HCT116 (cell line): ENCODE results near the gene PCID2. TPM values are rescaled to one million over a fixed set of nuclear protein-coding genes. Genes with fewer than 3 reads are reported as not detected.

Experiments
- ATAC-seq: fragments of 200-7000 bp; cut with Tn5 transposase; 2 replicates; pipeline ENCODE4 v1.9.1; 2020; ENCODE audit warnings: mild to moderate bottlenecking, moderate library complexity
- BruUV-seq: library from RNA; stranded (reverse); fragments of 400-500 nt; replicated peaks from 2 replicates; lab custom pipeline; 2021; lab: Mats Ljungman, UMichigan
- CTCF ChIA-PET: fragments of 300-600 bp; sonication (Branson Sonifier 250); formaldehyde crosslinking; loops from one replicate; lab custom pipeline; 2021; ENCODE audit warnings: antibody characterized with exemption; lab: Charles Lee
- POLR2A ChIA-PET: fragments of 300-600, 350-600 bp; sonication (Branson Sonifier 250); formaldehyde crosslinking; loops from one replicate; lab custom pipeline; 2021; ENCODE audit warnings: antibody characterized with exemption; lab: Charles Lee
- RAD21 ChIA-PET, 2 experiments: fragments of 300-600 bp; sonication (Branson Sonifier 250); formaldehyde crosslinking; loops; one replicate each; lab custom pipeline; 2023; ENCODE audit warnings: low total read pairs in 2 of 2; ENCODE audit not compliant: uncharacterized antibody in 2 of 2, unreplicated experiment in 2 of 2, low non-redundant PET in 1 of 2; lab: Charles Lee
- DNase-seq: peaks from one replicate; pipeline ENCODE4 v3.0.0-alpha.2; 2010; ENCODE audit warnings: low read depth, low spot score
- H2AFZ ChIP-seq: fragments of 200-600 bp; shearing (Covaris generic), sonication (generic); 2 replicates; pipeline ENCODE4 v1.6.1; 2017; ENCODE audit warnings: low read depth, mixed run types, mixed read lengths, antibody characterized with exemption, low read length; ENCODE audit not compliant: poor library complexity, severe bottlenecking
- H3K27ac ChIP-seq: 2 replicates; pipeline ENCODE4 v1.5.1; 2012; ENCODE audit warnings: low read depth, low read length
- H3K27me3 ChIP-seq: fragments of 200-600 bp; sonication (generic); 2 replicates; pipeline ENCODE4 v1.6.1; 2016; ENCODE audit warnings: mixed run types, low read length, mixed read lengths; ENCODE audit not compliant: insufficient read depth
- H3K36me3 ChIP-seq, 2 experiments: fragments of 200-500 bp in 1 of 2; fragments of 200-600 bp in 1 of 2; sonication (Bioruptor generic) in 1 of 2; sonication (generic) in 1 of 2; 2 replicates each; pipeline versions ENCODE4 v1.5.1 to v1.6.1; 2014 to 2016; ENCODE audit warnings: low read length in 2 of 2, inconsistent platforms in 1 of 2, mixed read lengths in 1 of 2, mixed run types in 1 of 2; ENCODE audit not compliant: insufficient read depth in 2 of 2, control insufficient read depth in 1 of 2
- H3K4me1 ChIP-seq, 2 experiments: fragments of 200-600 bp in 1 of 2; sonication (generic) in 1 of 2; 2 replicates each; pipeline versions ENCODE4 v1.5.1 to v1.6.1; 2012 to 2017; ENCODE audit warnings: low read length in 2 of 2, inconsistent platforms in 1 of 2, mild to moderate bottlenecking in 1 of 2, mixed read lengths in 1 of 2, mixed run types in 1 of 2, moderate library complexity in 1 of 2; ENCODE audit not compliant: insufficient read depth in 2 of 2, control insufficient read depth in 1 of 2
- H3K4me2 ChIP-seq: fragments of 200-600 bp; sonication (generic); 2 replicates; pipeline ENCODE4 v1.6.1; 2017; ENCODE audit warnings: mixed run types, low read length, mixed read lengths
- H3K4me3 ChIP-seq, 2 experiments: fragments of 200-600 bp in 1 of 2; sonication (generic) in 1 of 2; replicated peaks in 1 of 2; 2 replicates each; pipeline ENCODE4 v1.5.1; 2011 to 2016; ENCODE audit warnings: low read length in 2 of 2, control low read depth in 1 of 2, low read depth in 1 of 2, mild to moderate bottlenecking in 1 of 2, mixed read lengths in 1 of 2, mixed run types in 1 of 2
- H3K79me2 ChIP-seq: fragments of 200-600 bp; sonication (generic); 2 replicates; pipeline ENCODE4 v1.6.1; 2017; ENCODE audit warnings: mild to moderate bottlenecking, mixed run types, low read length, moderate library complexity, mixed read lengths; ENCODE audit not compliant: insufficient read depth
- H3K9ac ChIP-seq: fragments of 200-600 bp; sonication (generic); 2 replicates; pipeline ENCODE4 v1.6.1; 2016; ENCODE audit warnings: low read length, mixed read lengths
- H3K9me2 ChIP-seq: fragments of 200-600 bp; sonication (generic), shearing (Covaris generic); 2 replicates; pipeline ENCODE4 v1.6.1; 2017; ENCODE audit warnings: mixed run types, mild to moderate bottlenecking, moderate library complexity; ENCODE audit not compliant: insufficient read depth
- H3K9me3 ChIP-seq, 2 experiments: fragments of 200-500 bp in 1 of 2; fragments of 200-600 bp in 1 of 2; sonication (Bioruptor generic) in 1 of 2; sonication (generic) in 1 of 2; 2 replicates each; pipeline ENCODE4 v1.6.1; 2014 to 2017; ENCODE audit warnings: low read length in 2 of 2, mixed read lengths in 2 of 2, inconsistent platforms in 1 of 2, low read depth in 1 of 2, mild to moderate bottlenecking in 1 of 2, mixed run types in 1 of 2, moderate library complexity in 1 of 2; ENCODE audit not compliant: control insufficient read depth in 1 of 2, insufficient read depth in 1 of 2
- H4K20me1 ChIP-seq: fragments of 200-600 bp; sonication (generic), shearing (Covaris generic); 2 replicates; pipeline ENCODE4 v1.6.1; 2017; ENCODE audit warnings: mixed run types, mild to moderate bottlenecking, moderate library complexity; ENCODE audit not compliant: insufficient read depth
- CBX3 ChIP-seq: IDR thresholded peaks from 2 replicates; pipeline ENCODE4 v1.6.1; 2012; ENCODE audit warnings: low read depth
- CEBPB ChIP-seq: IDR thresholded peaks from 2 replicates; pipeline ENCODE4 v1.6.1; 2012; ENCODE audit warnings: low read depth
- EGR1 ChIP-seq: IDR thresholded peaks from 2 replicates; pipeline ENCODE4 v1.6.1; 2012; ENCODE audit warnings: low read depth
- FOSL1 ChIP-seq: IDR thresholded peaks from 2 replicates; pipeline ENCODE4 v1.6.1; 2012; ENCODE audit warnings: low read depth
- JUND ChIP-seq: IDR thresholded peaks from 2 replicates; pipeline ENCODE4 v1.6.1; 2012
- POLR2AphosphoS5 ChIP-seq: IDR thresholded peaks from 2 replicates; pipeline ENCODE4 v1.6.1; 2011; ENCODE audit warnings: mild to moderate bottlenecking, low read depth, low read length, moderate library complexity
- REST ChIP-seq: IDR thresholded peaks from 2 replicates; pipeline ENCODE4 v1.6.1; 2012; ENCODE audit warnings: low read depth
- SIN3A ChIP-seq: IDR thresholded peaks from 2 replicates; pipeline ENCODE4 v1.6.1; 2012; ENCODE audit warnings: low read depth
- SP1 ChIP-seq: IDR thresholded peaks from 2 replicates; pipeline ENCODE4 v1.6.1; 2012; ENCODE audit warnings: low read depth
- SRF ChIP-seq: IDR thresholded peaks from 2 replicates; pipeline ENCODE4 v1.6.1; 2012; ENCODE audit warnings: low read depth
- TCF7L2 ChIP-seq: IDR thresholded peaks from 2 replicates; pipeline ENCODE4 v1.7.0; 2011; ENCODE audit warnings: borderline replicate concordance, inconsistent platforms; ENCODE audit not compliant: insufficient read depth, insufficient read length; ENCODE audit errors: extremely low read depth
- YY1 ChIP-seq: IDR thresholded peaks from 2 replicates; pipeline ENCODE4 v1.6.1; 2011; ENCODE audit warnings: low read length, low read depth, moderate library complexity, mild to moderate bottlenecking; ENCODE audit not compliant: insufficient replicate concordance; ENCODE audit errors: extremely low read depth
- ZFX ChIP-seq: fragments of 450-650 bp; IDR thresholded peaks from 2 replicates; pipeline ENCODE4 v1.6.1; 2017
- ZNF274 ChIP-seq: fragments of 200-500 bp; sonication (Bioruptor generic); IDR thresholded peaks from 2 replicates; pipeline ENCODE4 v1.6.1; 2014; ENCODE audit warnings: mild to moderate bottlenecking, low read depth, low read length, inconsistent platforms
- intact Hi-C: fragments of 100-400 bp; cut with micrococcal nuclease; formaldehyde crosslinking; loops from 2 replicates; pipeline ENCODE4 v1.10.0; 2022
- total RNA-seq: library from RNA; stranded (reverse); gene quantifications from one replicate; pipeline ENCODE4 v1.2.1, GENCODE V29; 2021; ENCODE audit not compliant: unreplicated experiment

PCID2 gene
- total RNA-seq, 1 experiment from 2014 or later, result 73.3 TPM

DNA sequence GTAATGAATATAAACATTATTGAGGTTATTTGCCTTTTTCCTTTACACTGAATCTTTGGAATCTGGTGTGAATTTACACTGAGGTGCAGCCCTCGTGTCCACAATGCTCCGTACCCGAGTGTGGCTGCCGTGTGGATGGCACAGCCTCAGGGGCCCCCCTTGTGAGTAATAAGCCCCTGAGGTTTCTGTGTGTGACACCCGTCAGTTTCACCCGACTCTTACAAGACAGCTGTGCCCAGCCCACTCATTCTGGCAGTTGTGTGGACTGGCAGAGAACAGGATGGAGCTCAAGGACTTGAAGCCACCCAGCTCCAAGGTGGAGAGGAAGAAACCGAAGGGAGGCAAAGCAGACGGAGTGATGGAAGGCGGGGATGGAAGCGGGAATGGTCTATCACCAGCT is 42.2 kb downstream of the PCID2 start (continued):
- TF ChIP-seq SP1 (no peak), SIN3A (no peak), SRF (no peak), ZNF274 (no peak), FOSL1 (no peak), JUND (no peak), CBX3 (no peak), TCF7L2 (no peak), ZFX (no peak)

DNA sequence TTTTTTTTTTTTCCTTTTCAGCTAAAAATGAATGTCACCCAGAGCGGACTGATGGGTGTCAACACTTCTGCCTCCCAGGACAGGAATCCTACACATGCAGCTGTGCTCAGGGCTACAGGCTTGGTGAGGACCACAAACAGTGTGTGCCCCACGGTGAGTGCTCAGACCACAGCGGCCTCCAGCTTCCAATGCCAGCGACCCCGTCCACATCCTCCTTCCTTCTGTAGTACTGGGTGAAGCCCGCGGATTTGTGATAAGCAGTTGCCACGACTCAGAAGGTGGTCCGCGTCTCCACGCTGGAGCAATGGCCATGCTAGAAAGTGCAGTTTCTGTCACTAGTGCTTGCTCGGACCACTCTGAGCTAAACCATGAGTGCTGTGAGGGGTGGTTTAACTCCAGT is 44.0 kb downstream of the PCID2 start:
- Histone ChIP-seq H3K9me2 (no peaks in the 10 kb centered on the region), H3K36me3 (0 out of 4 replicates have a peak, but pooled peaks cover 0 to 5% of the 10 kb centered on the region in 2 experiments), H3K4me1 (no peaks in the 10 kb centered on the region), H2AFZ (no peak overlapping the region), H3K4me3 (no peak overlapping the region), H4K20me1 (no peaks in the 10 kb centered on the region), H3K4me2 (no peak overlapping the region), H3K9ac (no peak overlapping the region), H3K27me3 (peaks cover 3% of the 10 kb centered on the region; the same call in 1 of the 2 replicates), H3K27ac (no peak overlapping the region), H3K9me3 (no peaks in the 10 kb centered on the region), H3K79me2 (no peaks in the 10 kb centered on the region)
- RAD21 ChIA-PET, result no interaction called here
- CTCF ChIA-PET, result no interaction called here
- intact Hi-C loops, result no loop called here
- no TSS peak for BruUV-seq
- POLR2A ChIA-PET, result no interaction called here
- no peak for ATAC-seq
- DNase-seq, result no peak
- no peak for TF ChIP-seq REST
- no peak for TF ChIP-seq POLR2AphosphoS5
- TF ChIP-seq YY1, result no peak
- TF ChIP-seq CEBPB, result no peak
- TF ChIP-seq SP1, result no peak
- TF ChIP-seq TCF7L2, result no peak
- TF ChIP-seq EGR1, result no peak
- no peak for TF ChIP-seq ZFX
- TF ChIP-seq, all 23 proteins: peak for 0
